Lower leg skin (tissue), 4 donors: ENCODE measurements around the gene OTUD7B. TPM values are rescaled to one million over a fixed set of nuclear protein-coding genes. Genes with fewer than 3 reads are reported as not detected.

Experiments used
- DNase-seq, 2 donors: peaks; one replicate each; pipeline ENCODE4 v3.0.0-alpha.2; 2019; ENCODE audit warnings: low spot score in 2 of 2
- H3K4me3 ChIP-seq: fragments of 200-600 bp; sonication (generic); 2 replicates; pipeline ENCODE4 v1.5.1; 2017; ENCODE audit warnings: mild to moderate bottlenecking, low read depth; ENCODE audit not compliant: poor library complexity, severe bottlenecking
- POLR2A ChIP-seq, 2 donors: fragments of 450-650 bp; IDR thresholded peaks; one replicate each; pipeline ENCODE4 v1.6.1; 2016 to 2017; ENCODE audit warnings: antibody characterized with exemption in 2 of 2, mild to moderate bottlenecking in 1 of 2, moderate library complexity in 1 of 2
- WGBS, 2 donors: methylation state at CpG; one replicate each; pipeline ENCODE4 v1.1.5; 2018; 5-methylcytosine and 5-hydroxymethylcytosine counted together
- intact Hi-C: fragments of 100-400 bp; cut with DNase I; formaldehyde crosslinking; loops from one replicate; pipeline ENCODE4 v1.15.0; 2023; ENCODE audit warnings: low total_unique reads
- total RNA-seq, 4 donors: library from RNA; depleted of rRNA; stranded (reverse); fragments of >200 nt; gene quantifications; one replicate each; pipeline ENCODE4 v1.1.0, GENCODE V29; 2016
- TF ChIP-seq, protein P1 (sequence below), 3 donors: fragments of 450-650 bp; IDR thresholded peaks; one replicate each; pipeline ENCODE4 v1.5.1; 2016; ENCODE audit warnings: antibody characterized with exemption in 3 of 3, mild to moderate bottlenecking in 3 of 3, moderate library complexity in 2 of 3

OTUD7B gene
- total RNA-seq, 4 donors from 2014 or later = 16.9 to 21.4 (median 18.4) TPM

DNA sequence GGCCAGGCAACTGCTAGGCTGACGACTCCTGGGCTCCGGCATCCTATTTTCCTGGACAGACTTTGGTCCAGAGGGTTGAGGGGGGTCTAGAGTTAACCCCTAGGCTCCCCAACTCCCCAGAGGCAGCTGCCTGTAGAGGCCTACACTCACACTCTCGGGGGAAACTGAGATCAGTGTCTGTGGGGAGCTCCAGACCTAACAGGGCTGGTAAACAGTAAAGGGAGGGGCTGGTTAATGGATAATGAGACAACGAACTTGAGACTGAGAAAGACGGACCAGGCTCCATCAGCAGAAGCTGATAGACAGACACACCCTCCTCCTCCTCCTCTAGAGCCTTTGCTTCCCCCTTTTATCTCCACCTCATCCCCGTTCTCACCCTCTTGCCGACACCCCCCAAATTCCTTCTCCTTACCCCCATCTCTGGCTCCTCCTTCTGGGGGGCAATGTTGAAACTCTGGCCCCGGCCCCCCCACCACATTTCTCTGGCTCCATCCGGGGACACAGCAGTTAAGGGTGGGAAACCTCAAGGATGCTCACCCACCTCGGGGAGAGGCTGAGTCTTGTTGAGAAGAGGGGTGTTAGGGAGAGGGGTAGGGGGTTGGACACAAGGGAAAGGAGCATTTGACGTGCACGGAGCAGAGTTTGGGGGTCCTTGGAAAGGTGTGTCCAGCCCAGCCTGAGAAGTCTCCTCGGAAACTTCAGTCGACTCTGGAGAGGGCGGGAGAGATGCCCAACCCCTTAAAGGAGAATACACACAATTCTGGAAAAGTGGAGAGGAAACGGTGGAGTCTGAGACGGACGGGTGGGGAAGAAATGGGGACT, 74.1 kb downstream of the OTUD7B start, which contains the start of gene MTMR11:
MTMR11 (minus strand) TSS at position 710 of the 822 bp plus-strand sequence; CDS start at position 478, 232 bp downstream.
- peak in 1 of 2 donors; percentile 46 for DNase-seq
- WGBS, 2 donors = 15 to 18% methylated on average over 18 of the region's 18 CpGs
- intact Hi-C loops = no loop called here
- H3K4me3 ChIP-seq = peak within 1 kb of the TSS; percentile 31
- TF ChIP-seq, protein P1, sequence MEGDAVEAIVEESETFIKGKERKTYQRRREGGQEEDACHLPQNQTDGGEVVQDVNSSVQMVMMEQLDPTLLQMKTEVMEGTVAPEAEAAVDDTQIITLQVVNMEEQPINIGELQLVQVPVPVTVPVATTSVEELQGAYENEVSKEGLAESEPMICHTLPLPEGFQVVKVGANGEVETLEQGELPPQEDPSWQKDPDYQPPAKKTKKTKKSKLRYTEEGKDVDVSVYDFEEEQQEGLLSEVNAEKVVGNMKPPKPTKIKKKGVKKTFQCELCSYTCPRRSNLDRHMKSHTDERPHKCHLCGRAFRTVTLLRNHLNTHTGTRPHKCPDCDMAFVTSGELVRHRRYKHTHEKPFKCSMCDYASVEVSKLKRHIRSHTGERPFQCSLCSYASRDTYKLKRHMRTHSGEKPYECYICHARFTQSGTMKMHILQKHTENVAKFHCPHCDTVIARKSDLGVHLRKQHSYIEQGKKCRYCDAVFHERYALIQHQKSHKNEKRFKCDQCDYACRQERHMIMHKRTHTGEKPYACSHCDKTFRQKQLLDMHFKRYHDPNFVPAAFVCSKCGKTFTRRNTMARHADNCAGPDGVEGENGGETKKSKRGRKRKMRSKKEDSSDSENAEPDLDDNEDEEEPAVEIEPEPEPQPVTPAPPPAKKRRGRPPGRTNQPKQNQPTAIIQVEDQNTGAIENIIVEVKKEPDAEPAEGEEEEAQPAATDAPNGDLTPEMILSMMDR (IDR thresholded peaks at IDR 0.05) = no peak
- no peak for TF ChIP-seq POLR2A (IDR thresholded peaks at IDR 0.05)

DNA sequence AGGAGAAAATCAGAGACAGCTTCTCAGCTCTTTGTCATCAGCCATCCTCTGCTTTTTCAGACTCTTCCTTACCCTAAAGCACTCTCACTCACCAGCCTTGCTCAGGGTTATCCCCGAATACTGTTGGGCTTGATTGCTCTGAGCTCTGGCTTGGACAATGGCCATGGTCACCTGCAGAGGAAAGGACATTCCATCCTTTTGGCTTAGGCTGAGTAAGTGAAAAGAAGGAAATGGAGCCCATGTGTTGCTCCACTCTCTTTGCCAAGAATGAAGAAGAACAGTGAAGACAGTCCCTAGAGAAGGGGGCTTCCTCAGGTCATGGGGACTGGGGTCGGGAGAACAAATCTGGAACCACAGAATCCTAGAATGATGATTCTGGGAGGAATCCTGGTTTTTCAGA, 76.2 kb downstream of the OTUD7B start:
- TF ChIP-seq, protein P1 (IDR thresholded peaks at IDR 0.05) = no peak
- no peak for TF ChIP-seq POLR2A (IDR thresholded peaks at IDR 0.05)
- 70 to 72% methylated on average over 2 of the region's 2 CpGs for whole genome bisulfite sequencing, 2 donors
- DNase-seq = peak in 1 of 2 donors; percentile 43
- intact Hi-C loops = loop anchor here (5.0 kb wide), 1 partner anchor 42 kb away; no protein-coding TSS in a partner anchor
- no peak overlapping the region for H3K4me3 ChIP-seq

DNA sequence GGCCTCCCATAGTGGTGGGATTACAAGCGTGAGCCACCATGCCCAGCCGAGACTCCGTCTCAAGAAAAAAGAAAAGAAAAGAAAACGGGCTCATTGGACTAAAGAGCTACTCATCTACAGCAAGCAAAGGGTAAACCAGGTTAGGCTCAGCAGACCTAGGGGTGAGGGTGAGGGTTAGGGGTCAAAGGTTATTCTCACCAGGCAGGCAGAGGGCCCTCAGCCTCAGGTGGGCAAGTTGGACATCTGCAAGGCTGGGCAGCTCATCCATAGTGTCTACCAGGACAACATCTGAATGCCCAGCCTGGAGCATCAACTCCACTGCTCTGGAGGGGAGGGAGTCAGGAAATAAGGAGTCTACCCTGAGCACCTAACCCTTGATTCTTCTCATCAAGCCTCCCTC, 77.3 kb downstream of the OTUD7B start:
- no peak overlapping the region for H3K4me3 ChIP-seq
- intact Hi-C loops = loop anchor here (5.0 kb wide), 1 partner anchor 41 kb away; no protein-coding TSS in a partner anchor
- 96 to 98% methylated on average over 4 of the region's 4 CpGs for WGBS, 2 donors
- peak in 1 of 2 donors; percentile 40 for DNase-seq
- TF ChIP-seq, protein P1 (IDR thresholded peaks at IDR 0.05) = no peak
- no peak for TF ChIP-seq POLR2A (IDR thresholded peaks at IDR 0.05)

DNA sequence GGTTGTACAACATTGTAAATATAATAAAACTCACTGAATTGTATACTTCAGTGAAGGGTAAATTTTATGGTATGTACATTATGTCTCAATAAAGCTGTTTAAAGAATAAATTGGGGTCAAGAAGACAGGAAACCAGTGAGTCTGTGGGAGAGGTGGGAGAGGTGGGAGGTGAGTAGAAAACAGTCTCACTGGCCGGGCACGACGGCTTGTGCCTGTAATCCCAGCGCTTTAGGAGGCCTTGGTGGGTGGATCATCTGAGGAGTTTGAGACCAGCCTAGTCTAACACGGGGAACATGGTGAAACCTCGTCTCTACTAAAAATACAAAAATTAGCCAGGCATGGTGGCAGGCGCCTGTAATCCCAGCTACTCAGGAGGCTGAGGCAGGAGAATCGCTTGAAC, 78.1 kb downstream of the OTUD7B start:
- TF ChIP-seq, protein P1 (IDR thresholded peaks at IDR 0.05) = no peak
- no peak for TF ChIP-seq POLR2A (IDR thresholded peaks at IDR 0.05)
- H3K4me3 ChIP-seq = no peak overlapping the region
- intact Hi-C loops = loop anchor here (5.0 kb wide), 1 partner anchor 40 kb away; no protein-coding TSS in a partner anchor
- WGBS, 2 donors = 92 to 93% methylated on average over 8 of the region's 8 CpGs
- peak in 1 of 2 donors; percentile 59 for DNase-seq

DNA sequence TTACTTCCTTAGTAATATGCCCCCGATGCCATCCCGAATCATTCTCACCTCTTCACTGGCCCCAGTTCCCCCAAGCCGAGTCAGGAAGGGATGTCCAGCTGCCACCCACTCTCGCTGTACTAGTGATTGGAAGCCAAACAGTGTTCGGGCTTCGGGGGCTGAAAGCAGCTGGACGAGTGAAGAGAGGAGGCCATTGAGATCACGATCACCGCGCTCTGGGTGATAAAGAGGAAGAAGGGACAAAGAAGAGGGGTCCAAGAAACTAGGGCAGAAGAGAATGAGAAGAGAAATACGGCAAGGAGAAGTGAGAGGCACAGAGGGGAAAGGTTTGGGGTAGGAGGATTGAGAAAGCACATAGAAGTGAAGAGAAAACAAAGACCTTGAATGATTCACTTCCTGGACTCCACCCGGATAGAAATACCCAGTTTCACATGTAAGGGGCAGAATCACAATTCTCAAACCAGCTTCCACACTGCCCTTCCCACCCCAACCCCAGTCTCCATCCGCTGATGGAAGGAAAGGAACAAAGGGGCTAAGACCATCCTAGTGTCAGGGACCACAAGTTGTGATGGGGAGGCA, 79.2 kb downstream of the OTUD7B start:
- TF ChIP-seq POLR2A (IDR thresholded peaks at IDR 0.05) = no peak
- TF ChIP-seq, protein P1 (IDR thresholded peaks at IDR 0.05) = no peak
- intact Hi-C loops = loop anchor here (5.0 kb wide), 1 partner anchor 39 kb away; no protein-coding TSS in a partner anchor
- WGBS, 2 donors = 82 to 91% methylated on average over 13 of the region's 13 CpGs
- peak in 1 of 2 donors; percentile 73 for DNase-seq
- no peak overlapping the region for H3K4me3 ChIP-seq
